Smooth muscle cell (in vitro differentiated cells): ENCODE data around the gene BACH1. TPM values are rescaled to one million over a fixed set of nuclear protein-coding genes. Genes with fewer than 3 reads are reported as not detected.
"Not testable (repeated sequence)": the region's sequence is repeated elsewhere in the genome, so short reads cannot be mapped to it uniquely, and the experiment has no call there.

ENCODE experiments used
- DNase-seq: peaks from one replicate; lab custom pipeline; 2025; ENCODE audit not compliant: unreplicated experiment; lab: John Stamatoyannopoulos, UW
- H2AFZ ChIP-seq: fragments of 200-600 bp; sonication (generic); 2 replicates; pipeline ENCODE4 v1.6.0; 2016; ENCODE audit warnings: antibody characterized with exemption, low read depth, mild to moderate bottlenecking
- H3F3A ChIP-seq: fragments of 200-600 bp; sonication (generic); 2 replicates; pipeline ENCODE4 v1.6.0; 2017; ENCODE audit warnings: antibody characterized with exemption, low read depth
- H3K27ac ChIP-seq: fragments of 200-600 bp; sonication (generic); 2 replicates; pipeline ENCODE4 v1.5.1; 2016; ENCODE audit warnings: low read depth, mild to moderate bottlenecking
- H3K27me3 ChIP-seq: fragments of 200-600 bp; sonication (generic); 2 replicates; pipeline ENCODE4 v1.6.1; 2016; ENCODE audit warnings: low read depth, mild to moderate bottlenecking
- H3K36me3 ChIP-seq: fragments of 200-600 bp; sonication (generic); 2 replicates; pipeline ENCODE4 v1.5.1; 2016; ENCODE audit warnings: low read depth
- H3K4me1 ChIP-seq: fragments of 200-600 bp; sonication (generic); 2 replicates; pipeline ENCODE4 v1.5.1; 2016; ENCODE audit warnings: low read depth
- H3K4me2 ChIP-seq: fragments of 200-600 bp; sonication (generic); 2 replicates; pipeline ENCODE4 v1.6.0; 2016; ENCODE audit warnings: mild to moderate bottlenecking
- H3K4me3 ChIP-seq: fragments of 200-600 bp; sonication (generic); 2 replicates; pipeline ENCODE4 v1.5.1; 2016; ENCODE audit warnings: mild to moderate bottlenecking
- H3K79me2 ChIP-seq: fragments of 200-600 bp; sonication (generic); 2 replicates; pipeline ENCODE4 v1.6.0; 2016; ENCODE audit warnings: low read depth, mild to moderate bottlenecking
- H3K9ac ChIP-seq: fragments of 200-600 bp; sonication (generic); 2 replicates; pipeline ENCODE4 v1.6.0; 2016; ENCODE audit warnings: low read depth
- H3K9me3 ChIP-seq: fragments of 200-600 bp; sonication (generic); replicated peaks from 2 replicates; pipeline ENCODE4 v1.5.1; 2016; ENCODE audit warnings: low read depth
- H4K20me1 ChIP-seq: fragments of 200-600 bp; sonication (generic); 2 replicates; pipeline ENCODE4 v1.6.0; 2016; ENCODE audit warnings: low read depth
- CTCF ChIP-seq: fragments of 200-600 bp; sonication (generic); IDR thresholded peaks from 2 replicates; pipeline ENCODE4 v1.5.1; 2017; ENCODE audit warnings: borderline replicate concordance, mild to moderate bottlenecking, antibody characterized with exemption; ENCODE audit not compliant: insufficient read depth, poor library complexity, severe bottlenecking
- WGBS: methylation state at CpG from one replicate; pipeline ENCODE4 v1.1.7; 2016; ENCODE audit warnings: low lambda C conversion rate; 5-methylcytosine and 5-hydroxymethylcytosine counted together
- polyA plus RNA-seq: library from polyadenylated mRNA; unstranded; fragments of >200 nt; fragmentation: Nextera tagmentation; extraction: Ambion mirVana; gene quantifications from 2 replicates; pipeline ENCODE4 v1.2.1, GENCODE V29; 2016
- total RNA-seq: library from RNA; depleted of rRNA; stranded (reverse); fragments of >200 nt; gene quantifications from 2 replicates; pipeline ENCODE4 v1.2.3, GENCODE V29; 2014

Gene BACH1
- total and polyA plus RNA-seq, 2 experiments from 2014 or later, result 29.5 to 103 TPM

- H3K9ac ChIP-seq, result no peak overlapping the region
- H3K9me3 ChIP-seq, result peaks cover 6% of the 10 kb centered on the region
- peak overlapping the region; percentile 57 for H3K27ac ChIP-seq
- H3K4me1 ChIP-seq, result no peaks in the 10 kb centered on the region
- H4K20me1 ChIP-seq, result no peaks in the 10 kb centered on the region
- peaks cover under 1% of the 10 kb centered on the region for H3K79me2 ChIP-seq
- peaks cover 6% of the 10 kb centered on the region for H3K36me3 ChIP-seq
- no peak for TF ChIP-seq CTCF
- H3K4me2 ChIP-seq, result peak overlapping the region; percentile 4
- DNase-seq, result no peak
- no peak overlapping the region for H3K4me3 ChIP-seq
- no peaks in the 10 kb centered on the region for H3K27me3 ChIP-seq
- no peak overlapping the region for H2AFZ ChIP-seq
- peaks cover 12% of the 10 kb centered on the region for H3F3A ChIP-seq
Measured at GRCh38 chr21:29351691-29352090, 53.0 kb downstream of the BACH1 start.

GRCh38 chr21:29355043-29355710 is 56.5 kb downstream of the BACH1 start:
- H3F3A ChIP-seq, H3K9ac ChIP-seq, H2AFZ ChIP-seq, H4K20me1 ChIP-seq, H3K9me3 ChIP-seq, H3K4me3 ChIP-seq, H3K79me2 ChIP-seq, H3K4me2 ChIP-seq, H3K4me1 ChIP-seq, H3K27me3 ChIP-seq, H3K36me3 ChIP-seq, H3K27ac ChIP-seq, DNase-seq: not testable (repeated sequence)
- WGBS, result 98% methylated on average over 14 of the region's 14 CpGs

- WGBS, result 78% methylated on average over 1 of the region's 1 CpG
Measured at GRCh38 chr21:29356291-29356690, 57.6 kb downstream of the BACH1 start.

GRCh38 chr21:29356810-29357209 is 58.1 kb downstream of the BACH1 start:
- H3K4me2 ChIP-seq, H3F3A ChIP-seq, H3K79me2 ChIP-seq, H3K4me3 ChIP-seq, H3K27me3 ChIP-seq, H3K9ac ChIP-seq, H3K4me1 ChIP-seq, H3K9me3 ChIP-seq, H4K20me1 ChIP-seq, H3K36me3 ChIP-seq, DNase-seq, H2AFZ ChIP-seq, H3K27ac ChIP-seq: not testable (repeated sequence)
- WGBS, result 97% methylated on average over 4 of the region's 4 CpGs

More at GRCh38 chr21:29356291-29356690, 57.6 kb downstream of the BACH1 start:
- H3K27me3 ChIP-seq, H3K79me2 ChIP-seq, H3K9me3 ChIP-seq, H3K4me3 ChIP-seq, H4K20me1 ChIP-seq, H3F3A ChIP-seq, H3K4me1 ChIP-seq, H3K27ac ChIP-seq, H3K4me2 ChIP-seq, H3K36me3 ChIP-seq, DNase-seq, H3K9ac ChIP-seq, H2AFZ ChIP-seq: not testable (repeated sequence)

- peaks cover 3% of the 10 kb centered on the region for H3K9me3 ChIP-seq
- peaks cover 11% of the 10 kb centered on the region for H3K36me3 ChIP-seq
- no peak overlapping the region for H3K4me2 ChIP-seq
- H3F3A ChIP-seq, result no peaks in the 10 kb centered on the region
- no peak overlapping the region for H3K4me3 ChIP-seq
- no peaks in the 10 kb centered on the region for H4K20me1 ChIP-seq
- H3K27me3 ChIP-seq, result no peaks in the 10 kb centered on the region
- no peak for TF ChIP-seq CTCF
- H3K9ac ChIP-seq, result no peak overlapping the region
- no peaks in the 10 kb centered on the region for H3K4me1 ChIP-seq
- H3K79me2 ChIP-seq, result no peaks in the 10 kb centered on the region
- DNase-seq, result no peak
- 96% methylated on average over 3 of the region's 3 CpGs for WGBS
- no peak overlapping the region for H2AFZ ChIP-seq
- H3K27ac ChIP-seq, result no peak overlapping the region
Measured at GRCh38 chr21:29359718-29360117, 61.0 kb downstream of the BACH1 start.
